Spleen (tissue), 7 donors: ENCODE results near the gene ATF5.
"Not testable (repeated sequence)": the region's sequence is repeated elsewhere in the genome, so short reads cannot be mapped to it uniquely, and the experiment has no call there.

ENCODE experiments used
- CTCF ChIP-seq, 11 experiments: fragments of 200-600 bp in 7 of 11; fragments of 450-650 bp in 4 of 11; sonication (generic) in 4 of 11; IDR thresholded peaks in 8 of 11; conservative IDR thresholded peaks in 3 of 11; 1 replicate in 7 of 11; 2 replicates in 4 of 11; pipeline versions ENCODE4 v1.4.0 to v1.8.0; 2016 to 2021; ENCODE audit warnings: antibody characterized with exemption in 11 of 11, inconsistent platforms in 4 of 11, mild to moderate bottlenecking in 1 of 11
- POLR2A ChIP-seq, 3 donors: fragments of 450-650 bp; IDR thresholded peaks; one replicate each; pipeline ENCODE4 v1.5.1; 2017; ENCODE audit warnings: antibody characterized with exemption in 3 of 3, mild to moderate bottlenecking in 1 of 3
- POLR2AphosphoS5 ChIP-seq, 3 donors: sonication (generic); formaldehyde crosslinking; IDR thresholded peaks; one replicate each; pipeline ENCODE4 v1.5.1; 2017; ENCODE audit warnings: antibody characterized with exemption in 3 of 3
- donor health status: DM: no; HTN: no; CAD: no; lungs with moderate emphysema.
- donor health status: DM: no; HTN: no; CAD: no.
- donor health status: DM: no; HTN: no; CAD: no.

- not testable (repeated sequence) for TF ChIP-seq CTCF (IDR thresholded peaks at IDR 0.05 in 8 of 11, conservative IDR thresholded peaks at IDR 0.05 in 3 of 11); POLR2A (IDR thresholded peaks at IDR 0.05); POLR2AphosphoS5 (IDR thresholded peaks at IDR 0.05)
These were observed 15.6 kb downstream of the ATF5 start for GRCh38 chr19:49944567-49944966.
